Panc1 (cell line): ENCODE results near the gene GAPDH. TPM values are rescaled to one million over a fixed set of nuclear protein-coding genes. Genes with fewer than 3 reads are reported as not detected.

Experiments used
- ATAC-seq: fragments of 200-7000 bp; cut with Tn5 transposase; 2 replicates; pipeline ENCODE4 v1.9.1; 2020; ENCODE audit warnings: mild to moderate bottlenecking, moderate library complexity
- BruUV-seq: library from RNA; stranded (reverse); fragments of 400-500 nt; replicated peaks from 2 replicates; lab custom pipeline; 2021; lab: Mats Ljungman, UMichigan
- CTCF ChIA-PET: fragments of 300-600 bp; sonication (Branson Sonifier 250); formaldehyde crosslinking; loops from one replicate; lab custom pipeline; 2022; ENCODE audit warnings: antibody characterized with exemption; lab: Charles Lee
- POLR2A ChIA-PET: fragments of 300-600 bp; sonication (Branson Sonifier 250); formaldehyde crosslinking; loops from one replicate; lab custom pipeline; 2022; ENCODE audit warnings: antibody characterized with exemption; lab: Charles Lee
- DNase-seq: peaks from one replicate; pipeline ENCODE4 v3.0.0-alpha.2; 2010; ENCODE audit warnings: low read depth, low spot score
- H3K27ac ChIP-seq: 2 replicates; pipeline ENCODE4 v1.5.1; 2011; ENCODE audit warnings: mild to moderate bottlenecking, low read length, inconsistent platforms
- H3K27me3 ChIP-seq: fragments of 200-500 bp; sonication (Bioruptor generic); 2 replicates; pipeline ENCODE4 v1.6.0; 2014; ENCODE audit warnings: low read length, inconsistent platforms; ENCODE audit not compliant: control insufficient read depth, insufficient read depth
- H3K36me3 ChIP-seq: fragments of 200-500 bp; sonication (Bioruptor generic); 2 replicates; pipeline ENCODE4 v1.5.1; 2014; ENCODE audit warnings: inconsistent platforms, mild to moderate bottlenecking, low read length, moderate library complexity; ENCODE audit not compliant: control insufficient read depth, insufficient read depth
- H3K4me1 ChIP-seq: 2 replicates; pipeline ENCODE4 v1.5.1; 2011; ENCODE audit warnings: inconsistent platforms, mild to moderate bottlenecking, low read length, moderate library complexity; ENCODE audit not compliant: control insufficient read depth, insufficient read depth
- H3K4me3 ChIP-seq, 2 experiments: 2 replicates each; pipeline ENCODE4 v1.5.1; 2011 to 2012; ENCODE audit warnings: low read depth in 2 of 2, low read length in 2 of 2, mild to moderate bottlenecking in 2 of 2, inconsistent platforms in 1 of 2, moderate library complexity in 1 of 2
- H3K9me3 ChIP-seq: fragments of 200-500 bp; sonication (Bioruptor generic); 2 replicates; pipeline ENCODE4 v1.5.1; 2014; ENCODE audit warnings: low read depth, mild to moderate bottlenecking, inconsistent platforms, low read length, moderate library complexity; ENCODE audit not compliant: control insufficient read depth, insufficient read depth
- CTCF ChIP-seq: fragments of 450-650 bp; IDR thresholded peaks from 2 replicates; pipeline ENCODE4 v1.5.1; 2017; ENCODE audit warnings: mild to moderate bottlenecking
- POLR2AphosphoS5 ChIP-seq: IDR thresholded peaks from 2 replicates; pipeline ENCODE4 v1.6.1; 2012; ENCODE audit warnings: mild to moderate bottlenecking, low read depth, low read length, moderate library complexity
- SIN3A ChIP-seq: IDR thresholded peaks from 2 replicates; pipeline ENCODE4 v1.6.1; 2012; ENCODE audit warnings: low read depth, mild to moderate bottlenecking, low read length, moderate library complexity, borderline replicate concordance; ENCODE audit not compliant: insufficient read depth
- TCF7L2 ChIP-seq: IDR thresholded peaks from 2 replicates; pipeline ENCODE4 v1.6.1; 2011; ENCODE audit warnings: mild to moderate bottlenecking, low read depth, low read length, inconsistent platforms
- in situ Hi-C: cut with HindIII; loops from 2 replicates; pipeline ENCODE4 v1.10.0; 2016; ENCODE audit warnings: low sequenced_read_pairs, low pct_unique_long_range_greater_than_20kb
- intact Hi-C: fragments of 100-400 bp; cut with micrococcal nuclease; formaldehyde crosslinking; loops from one replicate; pipeline ENCODE4 v1.10.0; 2022; ENCODE audit not compliant: unreplicated experiment
- total RNA-seq: library from RNA; stranded (reverse); gene quantifications from one replicate; pipeline ENCODE4 v1.2.1, GENCODE V29; 2021; ENCODE audit not compliant: unreplicated experiment
- TF ChIP-seq, protein P1 (sequence below), 2 experiments: IDR thresholded peaks; 2 replicates each; pipeline ENCODE4 v1.6.1; 2011 to 2012; ENCODE audit warnings: low read depth in 2 of 2, control low read depth in 1 of 2, low read length in 1 of 2, mild to moderate bottlenecking in 1 of 2, moderate library complexity in 1 of 2; ENCODE audit not compliant: insufficient read depth in 1 of 2

Gene GAPDH
- total RNA-seq, 1 experiment from 2014 or later: 2,912 TPM

DNA sequence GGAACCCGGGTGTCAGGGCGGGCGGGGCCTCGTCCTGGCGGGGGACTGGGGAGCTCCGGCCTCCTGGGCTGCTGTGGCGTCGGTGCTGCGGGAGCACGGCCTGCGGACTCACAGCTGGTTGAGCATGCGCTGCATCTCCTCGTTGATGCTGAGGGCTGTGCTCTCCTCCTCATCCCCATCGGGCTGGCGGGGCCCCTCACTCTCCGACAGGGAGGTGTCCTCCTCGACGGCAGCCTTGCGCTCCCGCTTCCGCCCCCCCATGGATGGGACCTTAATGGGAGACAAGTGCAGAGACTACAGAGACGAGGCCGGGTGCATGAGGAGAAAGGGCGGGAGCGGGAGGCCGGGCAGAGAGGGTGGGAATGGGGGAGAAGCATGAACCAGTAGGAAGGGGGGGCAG lies 14.2 kb downstream of the GAPDH start:
- TF ChIP-seq CTCF: no peak
- no peak for TF ChIP-seq POLR2AphosphoS5
- TF ChIP-seq TCF7L2: no peak
- TF ChIP-seq, protein P1, sequence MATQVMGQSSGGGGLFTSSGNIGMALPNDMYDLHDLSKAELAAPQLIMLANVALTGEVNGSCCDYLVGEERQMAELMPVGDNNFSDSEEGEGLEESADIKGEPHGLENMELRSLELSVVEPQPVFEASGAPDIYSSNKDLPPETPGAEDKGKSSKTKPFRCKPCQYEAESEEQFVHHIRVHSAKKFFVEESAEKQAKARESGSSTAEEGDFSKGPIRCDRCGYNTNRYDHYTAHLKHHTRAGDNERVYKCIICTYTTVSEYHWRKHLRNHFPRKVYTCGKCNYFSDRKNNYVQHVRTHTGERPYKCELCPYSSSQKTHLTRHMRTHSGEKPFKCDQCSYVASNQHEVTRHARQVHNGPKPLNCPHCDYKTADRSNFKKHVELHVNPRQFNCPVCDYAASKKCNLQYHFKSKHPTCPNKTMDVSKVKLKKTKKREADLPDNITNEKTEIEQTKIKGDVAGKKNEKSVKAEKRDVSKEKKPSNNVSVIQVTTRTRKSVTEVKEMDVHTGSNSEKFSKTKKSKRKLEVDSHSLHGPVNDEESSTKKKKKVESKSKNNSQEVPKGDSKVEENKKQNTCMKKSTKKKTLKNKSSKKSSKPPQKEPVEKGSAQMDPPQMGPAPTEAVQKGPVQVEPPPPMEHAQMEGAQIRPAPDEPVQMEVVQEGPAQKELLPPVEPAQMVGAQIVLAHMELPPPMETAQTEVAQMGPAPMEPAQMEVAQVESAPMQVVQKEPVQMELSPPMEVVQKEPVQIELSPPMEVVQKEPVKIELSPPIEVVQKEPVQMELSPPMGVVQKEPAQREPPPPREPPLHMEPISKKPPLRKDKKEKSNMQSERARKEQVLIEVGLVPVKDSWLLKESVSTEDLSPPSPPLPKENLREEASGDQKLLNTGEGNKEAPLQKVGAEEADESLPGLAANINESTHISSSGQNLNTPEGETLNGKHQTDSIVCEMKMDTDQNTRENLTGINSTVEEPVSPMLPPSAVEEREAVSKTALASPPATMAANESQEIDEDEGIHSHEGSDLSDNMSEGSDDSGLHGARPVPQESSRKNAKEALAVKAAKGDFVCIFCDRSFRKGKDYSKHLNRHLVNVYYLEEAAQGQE (IDR thresholded peaks at IDR 0.05; ENCODE audit: insufficient read depth in 1 of 2, low read depth in 2 of 2, low read length in 1 of 2): no peak
- no peak for TF ChIP-seq SIN3A
- in situ Hi-C loops: no loop called here
- ChIA-PET POLR2A (no interaction called here), CTCF (no interaction called here)
- Histone ChIP-seq H3K27me3 (no peaks in the 10 kb centered on the region), H3K9me3 (no peaks in the 10 kb centered on the region), H3K4me1 (no peaks in the 10 kb centered on the region), H3K27ac (no peak overlapping the region), H3K4me3 (no peak overlapping the region), H3K36me3 (no peaks in the 10 kb centered on the region)
- intact Hi-C loops: no loop called here
- no peak for ATAC-seq
- no peak for DNase-seq
- no TSS peak for BruUV-seq

DNA sequence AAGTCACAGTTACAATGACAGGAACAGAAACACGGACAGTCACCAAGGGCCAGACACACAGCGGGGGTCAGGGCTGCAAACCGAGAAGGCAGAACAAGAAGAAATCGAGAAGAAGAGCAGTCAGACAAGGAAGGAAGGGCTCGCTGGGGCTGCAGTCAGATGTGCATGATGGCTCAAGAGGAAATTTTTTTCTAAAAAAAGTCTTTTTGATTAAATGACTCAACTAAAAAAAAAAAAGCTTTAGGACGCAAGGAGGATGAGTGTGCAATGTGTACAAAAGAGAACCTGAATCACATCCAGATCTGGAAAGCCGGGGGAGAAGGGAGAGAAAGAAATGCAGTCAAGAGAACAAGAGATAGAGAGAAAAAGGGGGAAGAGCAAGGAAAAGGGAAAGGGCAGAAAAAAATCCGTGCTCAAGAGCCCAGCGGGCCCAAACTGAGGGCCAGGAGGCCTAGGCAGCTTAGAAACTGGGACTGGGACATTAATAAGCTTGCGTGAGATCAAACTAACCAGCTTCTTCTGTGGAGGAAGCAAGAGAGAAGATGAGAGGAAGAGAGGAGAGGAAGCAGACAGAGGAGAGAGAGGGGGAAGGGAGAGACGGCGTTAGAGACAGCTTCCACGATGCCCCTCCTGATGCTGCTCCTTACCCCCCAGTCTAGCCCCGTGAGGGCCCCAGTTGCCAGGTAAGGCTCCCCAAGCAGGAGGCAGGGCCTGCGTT lies 14.8 kb downstream of the GAPDH start:
- H3K27ac ChIP-seq: no peak overlapping the region
- in situ Hi-C loops: no loop called here
- ATAC-seq (no peak), DNase-seq (no peak)
- no peaks in the 10 kb centered on the region for H3K4me1 ChIP-seq
- no peaks in the 10 kb centered on the region for H3K36me3 ChIP-seq
- H3K4me3 ChIP-seq: no peak overlapping the region
- no peak for TF ChIP-seq POLR2AphosphoS5
- intact Hi-C loops: no loop called here
- CTCF ChIA-PET: no interaction called here
- no TSS peak for BruUV-seq
- H3K27me3 ChIP-seq: no peaks in the 10 kb centered on the region
- H3K9me3 ChIP-seq: no peaks in the 10 kb centered on the region
- POLR2A ChIA-PET: no interaction called here

DNA sequence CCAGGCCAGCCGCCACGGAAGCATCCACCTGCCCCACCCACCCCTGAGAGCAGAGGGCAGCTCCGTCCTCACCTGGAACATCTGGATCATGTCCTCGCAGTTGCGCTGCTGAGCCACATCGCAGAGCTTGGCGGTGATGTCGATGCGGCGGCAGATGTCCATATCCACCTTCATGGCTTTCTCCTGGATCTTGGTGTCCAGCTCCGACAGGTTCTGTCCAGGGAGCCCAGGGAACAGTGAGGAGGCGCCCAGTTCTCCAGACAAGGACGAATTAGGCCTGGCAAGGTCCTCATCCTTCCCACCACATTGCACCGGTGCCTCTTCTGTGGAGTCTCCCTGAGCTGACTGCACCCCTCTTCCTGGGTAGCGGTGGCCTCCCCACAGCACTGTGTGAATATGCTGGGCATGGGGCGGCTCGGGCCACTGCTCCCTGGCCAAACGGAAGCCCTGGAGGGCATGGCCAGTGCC lies 15.4 kb downstream of the GAPDH start:
- ATAC-seq (no peak), DNase-seq (no peak)
- intact Hi-C loops: no loop called here
- POLR2A ChIA-PET: no interaction called here
- TF ChIP-seq, protein P1 (IDR thresholded peaks at IDR 0.05; ENCODE audit: insufficient read depth in 1 of 2, low read depth in 2 of 2, low read length in 1 of 2): no peak
- no peak for TF ChIP-seq TCF7L2
- TF ChIP-seq SIN3A: no peak
- TF ChIP-seq CTCF: no peak
- TF ChIP-seq POLR2AphosphoS5: no peak
- no peaks in the 10 kb centered on the region for H3K36me3 ChIP-seq
- no peak overlapping the region for H3K27ac ChIP-seq
- H3K4me1 ChIP-seq: no peaks in the 10 kb centered on the region
- H3K9me3 ChIP-seq: no peaks in the 10 kb centered on the region
- no peaks in the 10 kb centered on the region for H3K27me3 ChIP-seq
- H3K4me3 ChIP-seq: no peak overlapping the region
- CTCF ChIA-PET: no interaction called here
- BruUV-seq: no TSS peak
- in situ Hi-C loops: no loop called here
